Dedifferentiated amniotic fluid mesenchymal stem cell (primary cell): Measurements from ENCODE around the gene TMED6.

ENCODE experiments used
- DNase-seq: peaks from one replicate; pipeline ENCODE4 v3.0.0-alpha.2; 2016; ENCODE audit errors: extremely low spot score

The TMED6 gene

GRCh38 chr16:69324013-69324531 is 27.5 kb downstream of the TMED6 start:
- no peak for DNase-seq

DNA sequence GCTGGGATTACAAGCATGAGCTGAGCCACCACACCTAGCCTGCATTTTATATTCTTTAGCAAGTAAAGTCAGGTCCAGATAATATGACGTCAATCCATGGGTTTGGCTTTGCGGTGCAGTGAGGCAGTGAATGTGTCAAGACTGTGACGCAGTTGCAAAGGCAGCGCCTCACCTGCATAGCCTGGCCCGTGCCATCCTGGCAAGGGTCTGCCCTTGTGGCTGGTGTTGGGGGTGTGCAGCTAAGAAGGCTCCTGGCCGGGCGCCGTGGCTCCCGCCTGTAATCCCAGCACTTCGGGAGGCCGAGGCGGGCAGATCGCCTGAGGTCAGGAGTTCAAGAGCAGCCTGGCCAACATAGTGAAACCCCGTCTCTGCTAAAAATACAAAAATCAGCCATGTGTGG is 28.2 kb downstream of the TMED6 start:
- DNase-seq, result no peak

DNA sequence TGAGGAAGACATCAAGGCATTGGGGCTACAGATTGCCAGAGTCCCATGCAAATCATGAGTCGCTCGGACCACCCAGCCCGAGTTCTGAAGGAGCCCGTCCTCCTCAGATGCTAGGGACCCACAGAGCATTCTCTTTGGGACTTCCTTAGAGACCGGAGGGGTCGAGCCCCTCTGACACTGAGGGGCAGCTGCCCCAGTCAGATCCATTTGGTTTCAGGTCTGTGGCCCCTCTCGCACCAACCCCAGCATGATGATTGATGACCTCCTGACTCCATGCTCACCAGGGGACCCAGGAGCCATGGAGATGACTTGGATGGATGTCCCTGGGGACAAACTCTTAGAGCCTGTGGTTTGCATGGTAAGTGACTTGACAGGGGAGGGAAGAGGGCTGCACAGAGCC is 29.2 kb downstream of the TMED6 start:
- no peak for DNase-seq

DNA sequence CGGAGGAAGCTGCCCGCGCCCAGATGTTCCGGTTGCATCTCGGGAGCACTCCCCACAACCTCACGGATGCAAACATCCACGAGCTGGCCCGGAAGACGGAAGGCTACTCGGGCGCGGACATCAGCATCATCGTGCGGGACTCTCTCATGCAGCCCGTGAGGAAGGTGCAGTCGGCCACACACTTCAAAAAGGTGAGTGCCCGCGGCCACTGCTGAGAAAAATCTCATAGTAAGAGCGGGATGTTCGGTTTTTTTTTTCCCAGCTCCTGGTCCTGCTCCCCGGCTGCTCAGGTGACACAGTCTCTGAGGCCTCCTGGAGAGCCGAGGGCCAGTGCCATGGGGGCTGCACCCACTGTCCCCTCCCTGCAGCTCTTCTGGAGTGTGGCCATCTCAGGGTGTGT is 30.5 kb downstream of the TMED6 start:
- DNase-seq, result no peak

GRCh38 chr16:69320740-69321073 is 30.9 kb downstream of the TMED6 start:
- no peak for DNase-seq

GRCh38 chr16:69319826-69320739 is 31.5 kb downstream of the TMED6 start:
- DNase-seq, result no peak

GRCh38 chr16:69319381-69319780 is 32.2 kb downstream of the TMED6 start:
- no peak for DNase-seq

- DNase-seq, result no peak
These were observed 32.7 kb downstream of the TMED6 start for GRCh38 chr16:69318911-69319289.

- DNase-seq, result no peak
These were observed 33.2 kb downstream of the TMED6 start for GRCh38 chr16:69318177-69318910.

DNA sequence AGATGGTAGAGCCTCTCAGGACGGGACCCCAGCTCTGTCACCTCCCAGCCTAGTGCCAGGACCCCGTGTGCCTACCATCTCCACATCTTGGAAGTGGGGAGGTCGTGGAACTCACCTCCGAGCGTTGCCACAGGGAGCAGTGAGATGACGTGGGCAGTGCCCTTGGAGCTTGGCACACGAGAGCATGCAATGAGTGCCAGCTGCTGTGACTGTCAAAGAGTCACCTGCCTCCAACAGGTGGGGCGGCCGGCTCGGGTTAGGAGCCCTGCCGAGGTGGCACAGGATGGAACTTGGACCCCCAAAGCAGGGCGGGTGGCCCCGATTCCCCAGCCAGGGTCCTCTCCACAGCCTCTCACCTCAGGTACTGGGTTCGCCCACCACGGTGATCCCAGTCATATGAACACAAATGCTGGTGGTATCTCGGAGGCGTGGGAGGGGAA is 35.0 kb downstream of the TMED6 start:
- DNase-seq, result no peak

GRCh38 chr16:69315486-69316311 is 35.9 kb downstream of the TMED6 start:
- no peak for DNase-seq

DNA sequence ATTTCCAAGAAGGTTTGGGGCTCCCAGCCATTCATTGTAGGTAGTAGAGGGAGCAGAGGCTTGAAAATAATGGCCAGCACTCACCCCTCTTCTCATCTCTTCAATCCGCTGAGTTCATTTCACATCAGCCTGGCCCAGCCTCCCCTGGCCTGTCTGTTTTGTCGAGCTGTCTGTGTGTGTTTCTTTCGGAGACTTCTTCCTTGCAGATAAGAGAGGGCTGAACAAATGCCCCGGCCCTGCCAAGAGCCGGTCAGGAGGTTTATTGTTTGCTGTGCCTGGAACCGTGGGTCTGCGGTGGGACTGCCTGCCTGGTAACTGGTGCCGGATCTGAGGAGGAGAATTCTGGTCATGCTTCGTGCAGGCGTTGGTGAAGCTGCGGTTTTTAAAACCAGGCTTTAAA is 37.1 kb downstream of the TMED6 start:
- DNase-seq, result no peak

DNA sequence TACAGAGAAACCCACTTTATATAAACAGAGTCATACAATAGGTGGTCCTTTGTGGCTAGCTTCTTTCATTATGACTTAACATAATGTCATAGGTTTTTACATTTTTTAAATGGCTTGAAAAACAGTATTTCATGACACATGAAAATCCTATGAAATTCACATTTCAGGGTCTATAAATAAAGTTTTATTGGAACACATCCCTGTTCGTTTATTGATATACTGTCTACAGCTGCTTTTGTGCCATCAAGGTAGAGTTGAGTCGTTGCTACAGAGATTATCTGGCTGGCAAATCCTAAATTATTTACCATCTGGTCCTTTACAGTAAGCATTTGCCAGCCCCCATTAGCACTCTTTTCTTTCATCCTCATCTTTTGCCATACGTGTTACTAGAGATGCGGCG is 38.1 kb downstream of the TMED6 start:
- DNase-seq, result no peak

DNA sequence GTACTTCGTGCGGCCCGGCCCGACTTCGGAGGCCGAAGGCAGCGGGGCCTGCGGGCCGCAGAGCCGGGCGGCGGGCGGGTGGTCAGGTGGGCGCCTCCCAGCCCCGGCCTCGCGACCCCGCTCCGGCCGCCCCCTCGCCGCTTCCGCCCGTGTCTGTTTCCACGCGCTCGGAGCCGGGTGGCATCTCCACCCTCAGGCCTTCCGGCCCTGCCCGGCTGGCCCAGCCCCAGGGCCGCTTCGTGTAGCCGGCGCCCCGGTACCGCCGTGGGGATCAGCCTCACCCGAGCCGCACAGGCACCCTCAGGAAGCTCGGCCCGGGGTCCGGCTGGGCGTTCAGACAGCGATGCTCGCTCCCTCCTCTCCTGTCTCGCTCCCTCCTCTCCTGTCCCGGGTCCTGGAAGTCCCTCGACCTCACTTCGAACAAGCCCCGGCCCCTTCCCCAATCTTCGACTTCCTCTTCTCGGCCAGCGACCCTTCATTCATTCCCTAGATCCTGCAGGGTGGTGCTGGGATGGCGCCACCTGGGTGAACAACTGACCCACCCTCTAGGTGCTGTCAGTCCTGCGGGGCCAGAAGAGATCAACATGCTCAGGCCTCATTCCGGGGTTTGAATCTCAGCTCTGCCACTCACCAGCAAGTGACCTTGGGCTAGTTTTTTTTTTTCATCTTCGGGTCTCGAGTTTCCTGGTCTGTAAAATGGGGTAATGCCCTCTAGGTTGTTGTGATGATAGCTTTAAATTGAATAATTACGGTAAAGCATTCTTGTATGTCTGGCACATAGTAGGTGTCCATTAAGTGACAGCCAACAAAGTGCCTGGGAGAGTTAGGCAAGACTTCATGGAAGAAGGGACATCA is 39.8 kb downstream of the TMED6 start:
- DNase-seq, result no peak

- DNase-seq, result peak; percentile 93
These were observed 40.7 kb downstream of the TMED6 start, which contains the start of gene VPS4A for GRCh38 chr16:69310653-69311532. Gene VPS4A (plus strand): TSS chr16:69311350. CDS start chr16:69311512, 162 bp downstream.

GRCh38 chr16:69309316-69309715 is 42.3 kb downstream of the TMED6 start:
- DNase-seq, result no peak

- no peak for DNase-seq
These were observed 43.7 kb downstream of the TMED6 start for GRCh38 chr16:69307856-69308255.

DNA sequence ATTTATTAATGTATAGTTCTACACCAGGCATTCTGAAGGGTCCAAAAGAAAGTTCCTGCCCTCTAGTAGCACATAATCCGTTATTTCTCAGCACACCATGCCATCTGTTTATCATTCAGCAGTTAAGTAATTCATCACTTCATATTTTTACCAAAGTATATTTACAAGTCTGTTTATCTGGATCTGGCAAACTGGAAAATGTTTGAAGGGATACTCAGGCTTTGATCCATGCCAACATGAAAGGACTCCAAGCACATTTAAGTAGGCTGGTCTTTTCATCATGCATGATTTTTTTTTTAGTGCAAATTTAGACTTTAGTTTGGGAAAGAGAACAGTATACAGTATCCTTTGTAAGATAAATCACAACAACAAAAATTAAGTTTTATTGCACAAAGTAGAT is 44.5 kb downstream of the TMED6 start:
- no peak for DNase-seq

- DNase-seq, result peak; percentile 61
These were observed 45.6 kb downstream of the TMED6 start for GRCh38 chr16:69306031-69306430.

DNA sequence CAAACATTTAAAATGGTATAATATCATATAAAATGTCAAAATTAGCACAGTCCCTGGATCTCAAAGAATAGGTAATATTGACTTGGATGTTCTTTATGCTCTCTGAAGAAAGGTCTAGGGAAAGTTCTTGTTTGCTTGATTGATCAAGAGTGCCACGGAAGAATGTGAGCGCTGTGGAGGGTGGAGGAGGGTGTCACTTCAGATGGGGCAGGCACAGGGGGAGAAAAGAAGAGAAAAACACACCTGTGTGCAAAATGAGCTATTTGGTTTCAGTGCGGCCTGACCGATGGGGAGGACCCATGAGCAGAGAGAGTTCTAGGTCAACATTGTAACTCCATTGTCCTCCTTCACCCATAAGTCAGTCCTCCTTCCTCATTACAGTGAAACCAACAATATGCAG is 49.3 kb downstream of the TMED6 start:
- no peak for DNase-seq
